Activated naive CD4-positive, alpha-beta T cell treated with anti-CD3 and anti-CD28 coated beads for 36 hours (primary cell): ENCODE measurements around the gene ARMS2. TPM values are rescaled to one million over a fixed set of nuclear protein-coding genes. Genes with fewer than 3 reads are reported as not detected.

Experiments
- CTCF ChIA-PET: fragments of 350-600 bp; sonication (Branson Sonifier 250); formaldehyde crosslinking; loops from one replicate; lab custom pipeline; 2021; ENCODE audit warnings: antibody characterized with exemption; lab: Charles Lee
- DNase-seq: peaks from one replicate; pipeline ENCODE4 v3.0.0-alpha.2; 2020
- H3K27ac Mint-ChIP-seq: one replicate; pipeline ENCODE4 v1.8.0; 2021; ENCODE audit warnings: mild to moderate bottlenecking, mixed read lengths
- H3K27me3 Mint-ChIP-seq: one replicate; pipeline ENCODE4 v1.8.0; 2021; ENCODE audit warnings: low read depth, mixed read lengths
- H3K36me3 Mint-ChIP-seq: one replicate; pipeline ENCODE4 v1.8.0; 2021; ENCODE audit warnings: low read depth, mixed read lengths
- H3K4me1 Mint-ChIP-seq: one replicate; pipeline ENCODE4 v1.8.0; 2021; ENCODE audit warnings: low read depth, mixed read lengths
- H3K4me3 Mint-ChIP-seq: one replicate; pipeline ENCODE4 v1.8.0; 2021; ENCODE audit warnings: mild to moderate bottlenecking, moderate library complexity, mixed read lengths
- H3K9me3 Mint-ChIP-seq: one replicate; pipeline ENCODE4 v1.8.0; 2021; ENCODE audit warnings: mixed read lengths
- intact Hi-C: fragments of 100-400 bp; cut with micrococcal nuclease; formaldehyde crosslinking; loops from one replicate; pipeline ENCODE4 v1.15.1; 2023
- total RNA-seq, 2 experiments: library from RNA; stranded (reverse); gene quantifications; one replicate each; pipeline ENCODE4 v1.2.3, GENCODE V29; 2021

The ARMS2 gene
- total RNA-seq, 2 experiments from 2014 or later, result not detected

DNA sequence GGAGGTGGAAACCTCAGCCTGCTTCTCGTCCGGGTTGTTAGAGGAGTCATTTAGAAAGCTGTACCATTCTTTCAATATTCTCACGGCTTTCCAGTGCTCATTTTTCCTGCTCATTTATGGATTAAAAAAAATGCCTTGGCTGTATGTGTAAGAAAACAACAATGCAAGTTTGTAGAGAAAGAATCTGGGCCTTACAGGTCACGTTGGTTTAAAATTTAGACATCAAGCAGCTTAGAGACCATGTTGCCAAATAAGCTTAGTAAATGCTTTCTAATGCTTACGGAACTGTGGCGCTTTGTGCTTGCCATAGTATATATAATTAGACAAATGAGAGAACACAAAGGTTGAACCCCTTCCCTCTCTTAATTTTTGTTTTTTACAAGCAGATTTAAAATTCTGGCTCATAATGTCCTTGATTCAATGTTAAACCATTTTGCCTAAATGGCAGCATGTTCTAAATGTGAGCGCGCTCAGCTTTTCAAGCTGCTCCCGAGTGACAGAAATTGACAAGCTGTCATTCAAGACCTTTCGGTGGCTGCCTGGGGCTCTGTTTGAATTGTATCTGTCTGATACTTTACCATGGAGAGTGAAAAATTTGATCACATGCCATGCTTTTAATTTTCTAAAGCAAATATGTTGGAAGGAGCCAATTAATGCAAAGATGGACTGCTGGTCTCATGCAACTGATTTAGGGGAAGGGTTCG is 1.1 kb downstream of the ARMS2 start:
- peaks cover 1% of the 10 kb centered on the region for H3K4me1 Mint-ChIP-seq
- intact Hi-C loops, result no loop called here
- H3K27me3 Mint-ChIP-seq, result peaks cover 33% of the 10 kb centered on the region

GRCh38 chr10:122457934-122458333 is 3.5 kb downstream of the ARMS2 start:
- Mint-ChIP-seq H3K9me3 (no peaks in the 10 kb centered on the region), H3K27me3 (peaks cover 43% of the 10 kb centered on the region), H3K36me3 (no peaks in the 10 kb centered on the region), H3K4me1 (peaks cover 4% of the 10 kb centered on the region), H3K27ac (no peak overlapping the region), H3K4me3 (no peak overlapping the region)
- intact Hi-C loops, result no loop called here
- DNase-seq, result no peak
- CTCF ChIA-PET, result interaction anchor here (0.6 to 1.3 kb wide), 2 partner anchors 22 to 27 kb away, joined by 4 read pairs; no protein-coding TSS in a partner anchor

More for the DNA sequence above, 1.1 kb downstream of the ARMS2 start:
- no peak overlapping the region for H3K4me3 Mint-ChIP-seq
- H3K36me3 Mint-ChIP-seq, result no peaks in the 10 kb centered on the region
- DNase-seq, result no peak
- no peak overlapping the region for H3K27ac Mint-ChIP-seq
- CTCF ChIA-PET, result interaction anchor here (1.2 kb wide), 1 partner anchor 21 kb away, joined by 4 read pairs; no protein-coding TSS in a partner anchor
- H3K9me3 Mint-ChIP-seq, result no peaks in the 10 kb centered on the region

- peaks cover 51% of the 10 kb centered on the region for H3K27me3 Mint-ChIP-seq
- no peaks in the 10 kb centered on the region for H3K36me3 Mint-ChIP-seq
- intact Hi-C loops, result no loop called here
- no peak overlapping the region for H3K27ac Mint-ChIP-seq
- CTCF ChIA-PET, result no interaction called here
- peaks cover 4% of the 10 kb centered on the region for H3K4me1 Mint-ChIP-seq
- DNase-seq, result no peak
- H3K4me3 Mint-ChIP-seq, result no peak overlapping the region
- no peaks in the 10 kb centered on the region for H3K9me3 Mint-ChIP-seq
These were observed 4.2 kb downstream of the ARMS2 start for GRCh38 chr10:122458693-122459092.

DNA sequence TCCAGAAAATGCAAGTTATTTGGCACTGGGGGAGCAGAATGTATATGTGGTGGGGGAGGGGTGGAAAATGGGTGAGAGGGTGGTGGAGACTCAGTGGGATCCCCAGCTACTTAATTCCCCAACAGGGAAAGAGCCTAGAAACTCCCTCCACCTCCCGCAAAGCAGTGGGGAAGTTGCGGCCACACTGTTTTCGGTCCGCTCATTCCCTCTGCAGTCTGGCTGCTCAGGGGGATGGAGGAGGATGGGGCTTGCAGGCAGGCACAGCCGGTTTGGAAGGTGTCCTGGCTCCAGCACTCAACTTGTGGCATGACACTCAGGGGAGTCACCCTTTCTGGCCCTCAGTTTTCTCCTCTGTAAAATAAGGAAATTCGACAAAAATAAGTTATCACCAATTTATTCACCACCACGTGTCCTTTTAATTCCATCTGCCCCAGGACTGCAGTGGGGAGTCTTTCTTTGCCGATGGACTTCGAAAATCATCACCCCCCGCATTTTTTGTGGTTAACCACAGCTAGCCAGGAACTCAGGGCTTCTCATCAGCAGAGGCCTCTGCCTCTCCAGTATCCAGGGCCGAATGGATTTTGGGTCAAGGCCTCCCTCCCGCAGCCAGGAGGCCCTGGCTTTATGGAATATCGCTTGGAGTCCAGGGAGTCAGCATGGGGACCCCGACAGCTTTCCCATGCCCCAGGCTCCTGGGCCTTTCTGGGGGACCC is 5.3 kb downstream of the ARMS2 start:
- intact Hi-C loops, result no loop called here
- H3K9me3 Mint-ChIP-seq, result no peaks in the 10 kb centered on the region
- no peak for DNase-seq
- peaks cover 60% of the 10 kb centered on the region for H3K27me3 Mint-ChIP-seq
- peaks cover 4% of the 10 kb centered on the region for H3K4me1 Mint-ChIP-seq
- H3K4me3 Mint-ChIP-seq, result no peak overlapping the region
- H3K36me3 Mint-ChIP-seq, result no peaks in the 10 kb centered on the region
- H3K27ac Mint-ChIP-seq, result no peak overlapping the region
- CTCF ChIA-PET, result interaction anchor here (0.6 kb wide), 1 partner anchor 123 kb away, joined by 3 read pairs; no protein-coding TSS in a partner anchor

DNA sequence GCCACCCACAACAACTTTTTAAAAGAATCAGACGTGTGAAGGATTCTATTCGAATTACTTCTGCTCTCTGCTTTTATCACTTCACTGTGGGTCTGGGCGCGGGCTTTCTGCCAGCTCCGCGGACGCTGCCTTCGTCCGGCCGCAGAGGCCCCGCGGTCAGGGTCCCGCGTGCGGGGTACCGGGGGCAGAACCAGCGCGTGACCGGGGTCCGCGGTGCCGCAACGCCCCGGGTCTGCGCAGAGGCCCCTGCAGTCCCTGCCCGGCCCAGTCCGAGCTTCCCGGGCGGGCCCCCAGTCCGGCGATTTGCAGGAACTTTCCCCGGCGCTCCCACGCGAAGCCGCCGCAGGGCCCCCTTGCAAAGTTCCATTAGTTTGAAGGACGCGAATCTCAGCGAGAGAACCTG is 6.4 kb downstream of the ARMS2 start:
- Mint-ChIP-seq H3K27ac (no peak overlapping the region), H3K36me3 (no peaks in the 10 kb centered on the region), H3K27me3 (peaks cover 65% of the 10 kb centered on the region), H3K9me3 (no peaks in the 10 kb centered on the region), H3K4me3 (peak overlapping the region; percentile 28), H3K4me1 (peaks cover 4% of the 10 kb centered on the region)
- DNase-seq, result no peak
- intact Hi-C loops, result no loop called here
- CTCF ChIA-PET, result no interaction called here

DNA sequence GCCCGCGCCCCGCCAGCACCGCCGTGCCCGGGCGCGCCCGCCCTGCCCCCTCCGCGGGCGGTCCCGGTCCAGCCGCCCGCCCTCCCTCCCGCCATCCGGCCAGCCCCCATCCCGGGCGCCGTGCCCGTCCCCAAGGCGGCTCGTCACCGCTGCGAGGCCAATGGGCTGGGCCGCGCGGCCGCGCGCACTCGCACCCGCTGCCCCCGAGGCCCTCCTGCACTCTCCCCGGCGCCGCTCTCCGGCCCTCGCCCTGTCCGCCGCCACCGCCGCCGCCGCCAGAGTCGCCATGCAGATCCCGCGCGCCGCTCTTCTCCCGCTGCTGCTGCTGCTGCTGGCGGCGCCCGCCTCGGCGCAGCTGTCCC is 6.9 kb downstream of the ARMS2 start, which contains the start of gene HTRA1:
TSS of gene HTRA1 (plus strand) at position 187 of the 362 bp plus-strand sequence. CDS start at position 287, 100 bp downstream.
- no peaks in the 10 kb centered on the region for H3K36me3 Mint-ChIP-seq
- H3K27ac Mint-ChIP-seq, result no peak within 1 kb of the TSS
- DNase-seq, result no peak
- peak within 1 kb of the TSS; percentile 67 for H3K4me3 Mint-ChIP-seq
- peaks cover 4% of the 10 kb centered on the region for H3K4me1 Mint-ChIP-seq
- no peaks in the 10 kb centered on the region for H3K9me3 Mint-ChIP-seq
- H3K27me3 Mint-ChIP-seq, result peaks cover 65% of the 10 kb centered on the region
- CTCF ChIA-PET, result no interaction called here
- intact Hi-C loops, result no loop called here

DNA sequence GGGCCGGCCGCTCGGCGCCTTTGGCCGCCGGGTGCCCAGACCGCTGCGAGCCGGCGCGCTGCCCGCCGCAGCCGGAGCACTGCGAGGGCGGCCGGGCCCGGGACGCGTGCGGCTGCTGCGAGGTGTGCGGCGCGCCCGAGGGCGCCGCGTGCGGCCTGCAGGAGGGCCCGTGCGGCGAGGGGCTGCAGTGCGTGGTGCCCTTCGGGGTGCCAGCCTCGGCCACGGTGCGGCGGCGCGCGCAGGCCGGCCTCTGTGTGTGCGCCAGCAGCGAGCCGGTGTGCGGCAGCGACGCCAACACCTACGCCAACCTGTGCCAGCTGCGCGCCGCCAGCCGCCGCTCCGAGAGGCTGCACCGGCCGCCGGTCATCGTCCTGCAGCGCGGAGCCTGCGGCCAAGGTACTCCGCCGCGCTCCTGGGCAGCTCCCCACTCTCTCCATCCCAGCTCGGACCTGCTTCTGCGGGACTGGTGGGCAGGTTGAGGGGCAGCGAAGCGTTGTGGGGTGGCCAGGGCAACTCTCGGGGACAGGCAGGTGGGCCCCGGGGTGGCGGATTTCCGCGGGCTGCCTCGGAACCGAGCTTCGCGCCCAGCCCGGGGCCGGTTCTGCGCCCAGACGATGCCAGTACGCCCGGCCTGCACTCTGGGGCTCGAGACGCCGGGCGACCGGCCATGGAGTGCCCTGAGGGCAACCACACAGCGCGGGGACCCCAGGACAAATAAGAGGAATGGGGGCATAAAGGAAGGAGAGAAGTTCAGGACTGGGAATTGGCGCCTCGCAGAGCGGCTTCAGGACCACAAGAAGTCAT is 7.5 kb downstream of the ARMS2 start:
- intact Hi-C loops, result no loop called here
- peaks cover 65% of the 10 kb centered on the region for H3K27me3 Mint-ChIP-seq
- H3K27ac Mint-ChIP-seq, result no peak overlapping the region
- no peaks in the 10 kb centered on the region for H3K36me3 Mint-ChIP-seq
- CTCF ChIA-PET, result no interaction called here
- no peak for DNase-seq
- H3K9me3 Mint-ChIP-seq, result no peaks in the 10 kb centered on the region
- H3K4me3 Mint-ChIP-seq, result peak overlapping the region; percentile 67
- peaks cover 4% of the 10 kb centered on the region for H3K4me1 Mint-ChIP-seq

- peak overlapping the region; percentile 67 for H3K4me3 Mint-ChIP-seq
- H3K27me3 Mint-ChIP-seq, result peaks cover 61% of the 10 kb centered on the region
- no peaks in the 10 kb centered on the region for H3K36me3 Mint-ChIP-seq
- peaks cover 4% of the 10 kb centered on the region for H3K4me1 Mint-ChIP-seq
- H3K9me3 Mint-ChIP-seq, result no peaks in the 10 kb centered on the region
- peak; percentile 10 for DNase-seq
- CTCF ChIA-PET, result interaction anchor here (1.3 kb wide), 1 partner anchor 102 kb away, joined by 3 read pairs; no protein-coding TSS in a partner anchor
- no peak overlapping the region for H3K27ac Mint-ChIP-seq
- intact Hi-C loops, result no loop called here
These were observed 8.3 kb downstream of the ARMS2 start for GRCh38 chr10:122462533-122463465.

GRCh38 chr10:122463466-122464249 is 9.2 kb downstream of the ARMS2 start:
- no peak overlapping the region for H3K4me3 Mint-ChIP-seq
- intact Hi-C loops, result no loop called here

GRCh38 chr10:122464250-122464510 is 9.7 kb downstream of the ARMS2 start:
- Mint-ChIP-seq H3K27ac (no peak overlapping the region), H3K4me3 (no peak overlapping the region), H3K9me3 (no peaks in the 10 kb centered on the region), H3K27me3 (peaks cover 51% of the 10 kb centered on the region), H3K36me3 (no peaks in the 10 kb centered on the region), H3K4me1 (peaks cover 4% of the 10 kb centered on the region)
- no peak for DNase-seq
- CTCF ChIA-PET, result interaction anchor here (0.6 to 1.3 kb wide), 3 partner anchors 22 to 105 kb away, joined by 3 to 5 read pairs (median 3); no protein-coding TSS in a partner anchor
- intact Hi-C loops, result no loop called here

More at GRCh38 chr10:122463466-122464249, 9.2 kb downstream of the ARMS2 start:
- Mint-ChIP-seq H3K27ac (no peak overlapping the region), H3K36me3 (no peaks in the 10 kb centered on the region), H3K4me1 (peaks cover 4% of the 10 kb centered on the region), H3K27me3 (peaks cover 57% of the 10 kb centered on the region), H3K9me3 (no peaks in the 10 kb centered on the region)
- no peak for DNase-seq
- CTCF ChIA-PET, result interaction anchor here (0.6 to 1.3 kb wide), 3 partner anchors 22 to 104 kb away, joined by 3 to 5 read pairs (median 3); no protein-coding TSS in a partner anchor

DNA sequence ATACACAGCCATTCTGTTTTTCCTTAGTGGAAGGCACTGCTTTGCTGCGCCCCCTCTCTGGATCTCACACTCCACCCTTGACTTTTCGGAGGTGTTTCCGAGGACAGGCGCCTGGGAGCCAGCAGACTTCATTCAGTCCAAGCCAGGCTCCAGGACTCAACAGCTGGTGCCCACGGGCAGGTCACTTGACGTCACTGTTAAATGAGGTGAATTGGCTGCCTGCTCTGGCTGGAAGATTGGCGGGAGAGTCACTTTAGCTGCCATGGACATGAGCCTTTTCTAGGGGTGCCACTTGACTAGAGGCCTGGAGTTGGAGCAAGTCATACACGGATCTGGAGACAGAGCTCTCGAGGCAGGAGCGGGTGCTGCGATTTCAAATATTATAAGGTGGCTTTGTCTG is 10.1 kb downstream of the ARMS2 start:
- CTCF ChIA-PET, result interaction anchor here (0.6 kb wide), 3 partner anchors 23 to 105 kb away, joined by 3 to 5 read pairs (median 3); no protein-coding TSS in a partner anchor
- H3K4me3 Mint-ChIP-seq, result no peak overlapping the region
- H3K27me3 Mint-ChIP-seq, result peaks cover 47% of the 10 kb centered on the region

More for the DNA sequence above, 10.1 kb downstream of the ARMS2 start:
- no peak for DNase-seq
- peaks cover 4% of the 10 kb centered on the region for H3K4me1 Mint-ChIP-seq
- intact Hi-C loops, result no loop called here
- no peak overlapping the region for H3K27ac Mint-ChIP-seq
- no peaks in the 10 kb centered on the region for H3K36me3 Mint-ChIP-seq
- H3K9me3 Mint-ChIP-seq, result no peaks in the 10 kb centered on the region
